HEK293 (cell line): ENCODE results near the gene DNAH11.

ENCODE experiments used
- CTCF ChIA-PET: fragments of 350-600 bp; formaldehyde crosslinking; extraction: SDS; loops from one replicate; lab custom pipeline; 2021; ENCODE audit warnings: antibody characterized with exemption; lab: Yijun Ruan, JAX
- POLR2A ChIA-PET: fragments of 300-600 bp; formaldehyde crosslinking; extraction: SDS; loops from one replicate; lab custom pipeline; 2020; ENCODE audit warnings: antibody characterized with exemption, inconsistent platforms; lab: Yijun Ruan, JAX
- H3K27ac ChIP-seq: fragments of 200-500 bp; sonication (Bioruptor generic); 2 replicates; pipeline ENCODE4 v1.5.1; 2014; ENCODE audit warnings: low read depth, low read length, control low read depth, inconsistent platforms; ENCODE audit errors: extremely low read depth
- H3K36me3 ChIP-seq, 2 experiments: fragments of 200-500 bp in 1 of 2; sonication (Bioruptor generic) in 1 of 2; 1 replicate in 1 of 2; 2 replicates in 1 of 2; pipeline ENCODE4 v1.5.1; 2014 to 2017; ENCODE audit warnings: inconsistent platforms in 2 of 2, low read length in 2 of 2; ENCODE audit not compliant: control insufficient read depth in 2 of 2, insufficient read depth in 1 of 2
- H3K4me1 ChIP-seq: fragments of 200-500 bp; sonication (Bioruptor generic); 2 replicates; pipeline ENCODE4 v1.5.1; 2014; ENCODE audit warnings: mild to moderate bottlenecking, low read length, inconsistent platforms; ENCODE audit not compliant: control insufficient read depth, insufficient read depth
- H3K4me3 ChIP-seq: 2 replicates; pipeline ENCODE4 v1.5.1; 2011; ENCODE audit warnings: low read depth, mild to moderate bottlenecking, control low read depth, low read length, moderate library complexity
- H3K9me3 ChIP-seq: fragments of 200-500 bp; sonication (Bioruptor generic); 2 replicates; pipeline ENCODE4 v1.5.1; 2014; ENCODE audit warnings: low read depth, low read length, inconsistent platforms; ENCODE audit not compliant: control insufficient read depth, insufficient read depth
- FEZF1 ChIP-seq: fragments of 450-650 bp; formaldehyde crosslinking; IDR thresholded peaks from 2 replicates; pipeline ENCODE4 v1.5.1; 2016; ENCODE audit warnings: missing biosample characterization, missing genetic modification characterization
- GFI1B ChIP-seq: fragments of 450-650 bp; formaldehyde crosslinking; IDR thresholded peaks from 2 replicates; pipeline ENCODE4 v1.5.1; 2016; ENCODE audit warnings: missing biosample characterization, missing genetic modification characterization
- HOXD13 ChIP-seq: sonication (generic); formaldehyde crosslinking; IDR thresholded peaks from 2 replicates; pipeline ENCODE4 v1.8.0; 2022; ENCODE audit warnings: missing genetic modification reagents, borderline replicate concordance
- IKZF3 ChIP-seq: fragments of 450-650 bp; IDR thresholded peaks from 2 replicates; pipeline ENCODE4 v1.5.0; 2018; ENCODE audit warnings: missing biosample characterization, mild to moderate bottlenecking, missing genetic modification characterization, moderate library complexity
- KLF10 ChIP-seq: fragments of 450-650 bp; IDR thresholded peaks from 2 replicates; pipeline ENCODE4 v1.5.1; 2018; ENCODE audit warnings: missing biosample characterization, mild to moderate bottlenecking, missing genetic modification characterization
- MEIS1 ChIP-seq: sonication (generic); formaldehyde crosslinking; IDR thresholded peaks from 2 replicates; pipeline ENCODE4 v1.8.1; 2022; ENCODE audit warnings: missing genetic modification reagents, mild to moderate bottlenecking, borderline replicate concordance
- MYNN ChIP-seq: fragments of 450-650 bp; formaldehyde crosslinking; IDR thresholded peaks from 2 replicates; pipeline ENCODE4 v1.5.1; 2016; ENCODE audit warnings: missing biosample characterization, missing genetic modification characterization, borderline replicate concordance
- YY1 ChIP-seq: fragments of 450-650 bp; formaldehyde crosslinking; IDR thresholded peaks from 2 replicates; pipeline ENCODE4 v1.5.1; 2018; ENCODE audit warnings: missing biosample characterization, missing genetic modification characterization
- ZEB2 ChIP-seq: fragments of 450-650 bp; formaldehyde crosslinking; IDR thresholded peaks from 2 replicates; pipeline ENCODE4 v1.5.1; 2016; ENCODE audit warnings: missing biosample characterization, missing genetic modification characterization
- ZNF19 ChIP-seq: fragments of 450-650 bp; formaldehyde crosslinking; IDR thresholded peaks from 2 replicates; pipeline ENCODE4; 2016; ENCODE audit warnings: missing biosample characterization, missing genetic modification characterization, low read depth
- ZNF24 ChIP-seq: fragments of 450-650 bp; formaldehyde crosslinking; IDR thresholded peaks from 2 replicates; pipeline ENCODE4 v1.5.1; 2016; ENCODE audit warnings: missing biosample characterization, missing genetic modification characterization
- ZNF266 ChIP-seq: fragments of 450-650 bp; formaldehyde crosslinking; IDR thresholded peaks from 2 replicates; pipeline ENCODE4 v1.5.1; 2016; ENCODE audit warnings: missing biosample characterization, missing genetic modification characterization, low read depth
- ZNF335 ChIP-seq: fragments of 450-650 bp; formaldehyde crosslinking; conservative IDR thresholded peaks from 2 replicates; pipeline ENCODE4 v1.5.1; 2016; ENCODE audit warnings: missing biosample characterization, missing genetic modification characterization
- ZNF341 ChIP-seq: fragments of 450-650 bp; formaldehyde crosslinking; IDR thresholded peaks from 2 replicates; pipeline ENCODE4; 2016; ENCODE audit warnings: low read depth, missing biosample characterization, missing genetic modification characterization
- ZNF510 ChIP-seq: fragments of 450-650 bp; formaldehyde crosslinking; IDR thresholded peaks from 2 replicates; pipeline ENCODE4 v1.5.1; 2018; ENCODE audit warnings: mild to moderate bottlenecking, missing genetic modification characterization, missing biosample characterization; ENCODE audit not compliant: insufficient replicate concordance
- ZNF544 ChIP-seq: fragments of 450-650 bp; formaldehyde crosslinking; IDR thresholded peaks from 2 replicates; pipeline ENCODE4 v1.5.0; 2017; ENCODE audit warnings: missing biosample characterization, missing genetic modification characterization
- ZNF585B ChIP-seq: fragments of 450-650 bp; formaldehyde crosslinking; IDR thresholded peaks from 2 replicates; pipeline ENCODE4 v1.5.1; 2016; ENCODE audit warnings: missing biosample characterization, missing genetic modification characterization
- ZNF670 ChIP-seq: fragments of 450-650 bp; formaldehyde crosslinking; IDR thresholded peaks from 2 replicates; pipeline ENCODE4 v1.5.1; 2016; ENCODE audit warnings: missing biosample characterization, missing genetic modification characterization, low read depth
- ZNF701 ChIP-seq: fragments of 450-650 bp; formaldehyde crosslinking; IDR thresholded peaks from 2 replicates; pipeline ENCODE4 v1.5.1; 2016; ENCODE audit warnings: missing biosample characterization, missing genetic modification characterization
- TF ChIP-seq, protein P1 (sequence below): fragments of 450-650 bp; formaldehyde crosslinking; IDR thresholded peaks from 2 replicates; pipeline ENCODE4 v1.5.1; 2016; ENCODE audit warnings: missing biosample characterization, missing genetic modification characterization
- TF ChIP-seq, protein P2 (sequence below): fragments of 450-650 bp; formaldehyde crosslinking; IDR thresholded peaks from 2 replicates; pipeline ENCODE4 v1.5.1; 2016; ENCODE audit warnings: missing biosample characterization, missing genetic modification characterization
- TF ChIP-seq, protein P3 (sequence below): fragments of 450-650 bp; formaldehyde crosslinking; IDR thresholded peaks from 2 replicates; pipeline ENCODE4 v1.5.1; 2016; ENCODE audit warnings: missing biosample characterization, missing genetic modification characterization
- TF ChIP-seq, protein P4 (sequence below): fragments of 450-650 bp; formaldehyde crosslinking; IDR thresholded peaks from 2 replicates; pipeline ENCODE4 v1.5.1; 2016; ENCODE audit warnings: missing biosample characterization, missing genetic modification characterization
- TF ChIP-seq, protein P5 (sequence below): fragments of 450-650 bp; formaldehyde crosslinking; IDR thresholded peaks from 2 replicates; pipeline ENCODE4 v1.5.1; 2017; ENCODE audit warnings: missing biosample characterization, missing genetic modification characterization
- TF ChIP-seq, protein P6 (sequence below): fragments of 450-650 bp; formaldehyde crosslinking; IDR thresholded peaks from 2 replicates; pipeline ENCODE4 v1.5.1; 2017; ENCODE audit warnings: missing biosample characterization, missing genetic modification characterization

Gene DNAH11

DNA sequence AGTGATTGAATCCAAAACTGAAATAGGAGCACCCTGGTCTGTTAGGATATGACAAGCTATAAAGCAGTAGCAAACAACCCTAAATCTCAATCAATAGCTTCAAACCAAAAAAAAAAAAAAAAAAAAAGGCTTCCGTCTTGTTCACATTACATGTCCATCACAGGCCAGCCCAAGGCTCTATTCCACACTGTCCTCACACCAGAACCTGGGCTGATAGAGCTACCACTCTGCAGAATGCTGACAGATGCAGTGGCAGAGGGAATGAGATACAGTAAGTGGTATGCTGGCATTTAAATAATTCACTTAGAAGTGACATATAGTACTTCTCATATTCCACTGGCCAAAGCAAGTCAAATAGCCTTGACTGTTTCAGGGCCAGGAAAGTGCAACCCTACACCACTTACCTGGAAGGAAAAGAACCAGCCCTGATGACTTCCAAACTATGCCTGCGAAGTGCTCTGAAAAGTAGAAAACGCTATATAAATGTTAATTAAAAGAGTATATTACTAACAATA, 397.1 kb downstream of the DNAH11 start:
- CTCF ChIA-PET = interaction anchor here (0.5 to 2.3 kb wide), 6 partner anchors 61 to 689 kb away, joined by 3 to 8 read pairs (median 4); no protein-coding TSS in a partner anchor

DNA sequence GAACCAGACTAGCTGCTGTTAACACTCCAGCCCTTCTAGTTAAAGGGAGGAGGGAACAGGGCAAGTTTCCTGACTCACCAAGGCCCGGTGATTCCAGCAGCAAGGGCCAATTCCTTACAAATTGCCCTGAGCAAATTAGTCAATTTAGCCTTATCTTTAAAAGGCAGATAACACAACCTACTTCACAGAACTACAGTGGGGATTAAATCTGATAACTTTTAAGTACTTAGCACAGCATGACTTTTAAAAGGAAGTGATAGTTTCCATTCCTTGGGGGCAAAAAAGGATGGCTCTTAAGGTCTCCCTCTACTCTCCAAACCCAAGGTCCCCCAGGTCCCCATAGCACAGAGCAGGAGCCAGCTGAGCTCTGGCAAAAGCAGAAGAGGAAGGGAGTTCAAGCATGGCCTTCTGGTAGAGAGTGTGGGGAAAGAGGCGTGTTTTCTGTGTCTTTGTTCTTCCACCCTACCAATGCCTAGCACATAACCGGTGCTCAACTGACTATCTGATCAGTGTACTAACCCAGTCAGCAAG, 398.8 kb downstream of the DNAH11 start:
- peaks cover 9 to 11% of the 10 kb centered on the region in 2 experiments for H3K36me3 ChIP-seq
- CTCF ChIA-PET = interaction anchor here (1.1 to 2.3 kb wide), 2 partner anchors 59 to 142 kb away, joined by 4 to 8 read pairs; no protein-coding TSS in a partner anchor
- H3K4me3 ChIP-seq = no peak overlapping the region
- H3K27ac ChIP-seq = peak overlapping the region; percentile 60
- POLR2A ChIA-PET = interaction anchor here (1.4 kb wide), 1 partner anchor 18 kb away, joined by 5 read pairs; no protein-coding TSS in a partner anchor
- no peaks in the 10 kb centered on the region for H3K9me3 ChIP-seq
- H3K4me1 ChIP-seq = peaks cover 48% of the 10 kb centered on the region
- TF ChIP-seq, protein P1, sequence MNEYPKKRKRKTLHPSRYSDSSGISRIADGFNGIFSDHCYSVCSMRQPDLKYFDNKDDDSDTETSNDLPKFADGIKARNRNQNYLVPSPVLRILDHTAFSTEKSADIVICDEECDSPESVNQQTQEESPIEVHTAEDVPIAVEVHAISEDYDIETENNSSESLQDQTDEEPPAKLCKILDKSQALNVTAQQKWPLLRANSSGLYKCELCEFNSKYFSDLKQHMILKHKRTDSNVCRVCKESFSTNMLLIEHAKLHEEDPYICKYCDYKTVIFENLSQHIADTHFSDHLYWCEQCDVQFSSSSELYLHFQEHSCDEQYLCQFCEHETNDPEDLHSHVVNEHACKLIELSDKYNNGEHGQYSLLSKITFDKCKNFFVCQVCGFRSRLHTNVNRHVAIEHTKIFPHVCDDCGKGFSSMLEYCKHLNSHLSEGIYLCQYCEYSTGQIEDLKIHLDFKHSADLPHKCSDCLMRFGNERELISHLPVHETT (tag by site-specific recombination) = peak; percentile 40; the same call in 1 of the 2 replicates
- peak; percentile 79; the same call in 1 of the 2 replicates for TF ChIP-seq HOXD13 (CRISPR knock-in tag)
- TF ChIP-seq MYNN (tag by site-specific recombination) = no peak
- TF ChIP-seq, protein P2, sequence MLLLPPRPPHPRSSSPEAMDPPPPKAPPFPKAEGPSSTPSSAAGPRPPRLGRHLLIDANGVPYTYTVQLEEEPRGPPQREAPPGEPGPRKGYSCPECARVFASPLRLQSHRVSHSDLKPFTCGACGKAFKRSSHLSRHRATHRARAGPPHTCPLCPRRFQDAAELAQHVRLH (tag by site-specific recombination) = peak; percentile 84
- TF ChIP-seq ZNF701 (tag by site-specific recombination) = no peak
- TF ChIP-seq GFI1B (tag by site-specific recombination) = peak; percentile 87
- TF ChIP-seq, protein P3, sequence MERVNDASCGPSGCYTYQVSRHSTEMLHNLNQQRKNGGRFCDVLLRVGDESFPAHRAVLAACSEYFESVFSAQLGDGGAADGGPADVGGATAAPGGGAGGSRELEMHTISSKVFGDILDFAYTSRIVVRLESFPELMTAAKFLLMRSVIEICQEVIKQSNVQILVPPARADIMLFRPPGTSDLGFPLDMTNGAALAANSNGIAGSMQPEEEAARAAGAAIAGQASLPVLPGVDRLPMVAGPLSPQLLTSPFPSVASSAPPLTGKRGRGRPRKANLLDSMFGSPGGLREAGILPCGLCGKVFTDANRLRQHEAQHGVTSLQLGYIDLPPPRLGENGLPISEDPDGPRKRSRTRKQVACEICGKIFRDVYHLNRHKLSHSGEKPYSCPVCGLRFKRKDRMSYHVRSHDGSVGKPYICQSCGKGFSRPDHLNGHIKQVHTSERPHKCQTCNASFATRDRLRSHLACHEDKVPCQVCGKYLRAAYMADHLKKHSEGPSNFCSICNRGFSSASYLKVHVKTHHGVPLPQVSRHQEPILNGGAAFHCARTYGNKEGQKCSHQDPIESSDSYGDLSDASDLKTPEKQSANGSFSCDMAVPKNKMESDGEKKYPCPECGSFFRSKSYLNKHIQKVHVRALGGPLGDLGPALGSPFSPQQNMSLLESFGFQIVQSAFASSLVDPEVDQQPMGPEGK (tag by site-specific recombination) = peak; percentile 18; the same call in 1 of the 2 replicates
- TF ChIP-seq ZNF510 (tag by site-specific recombination) = no peak
- TF ChIP-seq ZNF585B (tag by site-specific recombination) = no peak
- peak; percentile 33; the same call in 1 of the 2 replicates for TF ChIP-seq ZNF341 (tag by site-specific recombination)
- peak; percentile 71; the same call in 1 of the 2 replicates for TF ChIP-seq KLF10 (tag by site-specific recombination)
- TF ChIP-seq ZNF266 = no peak
- TF ChIP-seq, protein P4, sequence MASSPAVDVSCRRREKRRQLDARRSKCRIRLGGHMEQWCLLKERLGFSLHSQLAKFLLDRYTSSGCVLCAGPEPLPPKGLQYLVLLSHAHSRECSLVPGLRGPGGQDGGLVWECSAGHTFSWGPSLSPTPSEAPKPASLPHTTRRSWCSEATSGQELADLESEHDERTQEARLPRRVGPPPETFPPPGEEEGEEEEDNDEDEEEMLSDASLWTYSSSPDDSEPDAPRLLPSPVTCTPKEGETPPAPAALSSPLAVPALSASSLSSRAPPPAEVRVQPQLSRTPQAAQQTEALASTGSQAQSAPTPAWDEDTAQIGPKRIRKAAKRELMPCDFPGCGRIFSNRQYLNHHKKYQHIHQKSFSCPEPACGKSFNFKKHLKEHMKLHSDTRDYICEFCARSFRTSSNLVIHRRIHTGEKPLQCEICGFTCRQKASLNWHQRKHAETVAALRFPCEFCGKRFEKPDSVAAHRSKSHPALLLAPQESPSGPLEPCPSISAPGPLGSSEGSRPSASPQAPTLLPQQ (tag by site-specific recombination) = 0 out of 2 replicates have a peak, but pooled peaks have one; percentile 34
- TF ChIP-seq, protein P5, sequence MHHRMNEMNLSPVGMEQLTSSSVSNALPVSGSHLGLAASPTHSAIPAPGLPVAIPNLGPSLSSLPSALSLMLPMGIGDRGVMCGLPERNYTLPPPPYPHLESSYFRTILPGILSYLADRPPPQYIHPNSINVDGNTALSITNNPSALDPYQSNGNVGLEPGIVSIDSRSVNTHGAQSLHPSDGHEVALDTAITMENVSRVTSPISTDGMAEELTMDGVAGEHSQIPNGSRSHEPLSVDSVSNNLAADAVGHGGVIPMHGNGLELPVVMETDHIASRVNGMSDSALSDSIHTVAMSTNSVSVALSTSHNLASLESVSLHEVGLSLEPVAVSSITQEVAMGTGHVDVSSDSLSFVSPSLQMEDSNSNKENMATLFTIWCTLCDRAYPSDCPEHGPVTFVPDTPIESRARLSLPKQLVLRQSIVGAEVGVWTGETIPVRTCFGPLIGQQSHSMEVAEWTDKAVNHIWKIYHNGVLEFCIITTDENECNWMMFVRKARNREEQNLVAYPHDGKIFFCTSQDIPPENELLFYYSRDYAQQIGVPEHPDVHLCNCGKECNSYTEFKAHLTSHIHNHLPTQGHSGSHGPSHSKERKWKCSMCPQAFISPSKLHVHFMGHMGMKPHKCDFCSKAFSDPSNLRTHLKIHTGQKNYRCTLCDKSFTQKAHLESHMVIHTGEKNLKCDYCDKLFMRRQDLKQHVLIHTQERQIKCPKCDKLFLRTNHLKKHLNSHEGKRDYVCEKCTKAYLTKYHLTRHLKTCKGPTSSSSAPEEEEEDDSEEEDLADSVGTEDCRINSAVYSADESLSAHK = peak; percentile 96
- TF ChIP-seq IKZF3 (tag by site-specific recombination) = peak; percentile 68; the same call in 1 of the 2 replicates
- peak; percentile 91 for TF ChIP-seq FEZF1 (tag by site-specific recombination)
- peak; percentile 64 for TF ChIP-seq ZNF335 (tag by site-specific recombination)
- TF ChIP-seq MEIS1 (CRISPR knock-in tag) = no peak
- TF ChIP-seq ZEB2 = peak; percentile 76

More for the DNA sequence above, 397.1 kb downstream of the DNAH11 start:
- no peak overlapping the region for H3K27ac ChIP-seq
- TF ChIP-seq ZNF670 (no peak), ZNF24 (tag by site-specific recombination) (no peak), YY1 (tag by site-specific recombination) (no peak), ZNF544 (no peak), ZNF19 (tag by site-specific recombination) (no peak)
- TF ChIP-seq, protein P6, sequence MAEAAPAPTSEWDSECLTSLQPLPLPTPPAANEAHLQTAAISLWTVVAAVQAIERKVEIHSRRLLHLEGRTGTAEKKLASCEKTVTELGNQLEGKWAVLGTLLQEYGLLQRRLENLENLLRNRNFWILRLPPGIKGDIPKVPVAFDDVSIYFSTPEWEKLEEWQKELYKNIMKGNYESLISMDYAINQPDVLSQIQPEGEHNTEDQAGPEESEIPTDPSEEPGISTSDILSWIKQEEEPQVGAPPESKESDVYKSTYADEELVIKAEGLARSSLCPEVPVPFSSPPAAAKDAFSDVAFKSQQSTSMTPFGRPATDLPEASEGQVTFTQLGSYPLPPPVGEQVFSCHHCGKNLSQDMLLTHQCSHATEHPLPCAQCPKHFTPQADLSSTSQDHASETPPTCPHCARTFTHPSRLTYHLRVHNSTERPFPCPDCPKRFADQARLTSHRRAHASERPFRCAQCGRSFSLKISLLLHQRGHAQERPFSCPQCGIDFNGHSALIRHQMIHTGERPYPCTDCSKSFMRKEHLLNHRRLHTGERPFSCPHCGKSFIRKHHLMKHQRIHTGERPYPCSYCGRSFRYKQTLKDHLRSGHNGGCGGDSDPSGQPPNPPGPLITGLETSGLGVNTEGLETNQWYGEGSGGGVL = no peak
- TF ChIP-seq, all 188 proteins: peak for 0
- Histone ChIP-seq H3K36me3 (peaks cover 9 to 11% of the 10 kb centered on the region in 2 experiments), H3K9me3 (no peaks in the 10 kb centered on the region), H3K4me3 (no peak overlapping the region), H3K4me1 (peaks cover 42% of the 10 kb centered on the region)
- POLR2A ChIA-PET = interaction anchor here (0.6 kb wide), 3 partner anchors 111 to 866 kb away, joined by 3 to 5 read pairs (median 3); no protein-coding TSS in a partner anchor
